CD14-positive monocyte (primary cell): ENCODE results near the gene KRTAP9-9. TPM values are rescaled to one million over a fixed set of nuclear protein-coding genes. Genes with fewer than 3 reads are reported as not detected.

ENCODE experiments used
- DNase-seq, 3 donors: peaks; one replicate each; pipeline ENCODE4 v3.0.0-alpha.2; 2011 to 2022
- H2AFZ ChIP-seq: 2 replicates; pipeline ENCODE4 v1.6.0; 2012; ENCODE audit warnings: mild to moderate bottlenecking, low read depth, low read length, inconsistent platforms; ENCODE audit not compliant: insufficient read depth, poor library complexity, severe bottlenecking
- H3K27ac ChIP-seq, 2 donors: 1 replicate in 1 of 2; 2 replicates in 1 of 2; pipeline ENCODE4 v1.5.1; 2012 to 2013; ENCODE audit warnings: low read length in 2 of 2, control low read depth in 1 of 2, inconsistent platforms in 1 of 2, low read depth in 1 of 2, mild to moderate bottlenecking in 1 of 2
- H3K27me3 ChIP-seq, 2 donors: one replicate each; pipeline versions ENCODE4 v1.6.0 to v1.6.1; 2011 to 2013; ENCODE audit warnings: low read length in 2 of 2; ENCODE audit not compliant: control insufficient read depth in 2 of 2, insufficient read depth in 2 of 2
- H3K36me3 ChIP-seq, 2 donors: replicated peaks in 1 of 2; 1 replicate in 1 of 2; 2 replicates in 1 of 2; pipeline versions ENCODE4 v1.5.1 to v1.6.1; 2012 to 2013; ENCODE audit warnings: low read length in 2 of 2, control low read depth in 1 of 2, inconsistent platforms in 1 of 2, mild to moderate bottlenecking in 1 of 2; ENCODE audit not compliant: insufficient read depth in 2 of 2, control insufficient read depth in 1 of 2
- H3K4me1 ChIP-seq, 2 donors: 1 replicate in 1 of 2; 2 replicates in 1 of 2; pipeline versions ENCODE4 v1.5.1 to v1.6.1; 2012 to 2013; ENCODE audit warnings: low read length in 2 of 2, control low read depth in 1 of 2, inconsistent platforms in 1 of 2, mild to moderate bottlenecking in 1 of 2, moderate library complexity in 1 of 2; ENCODE audit not compliant: insufficient read depth in 2 of 2, control insufficient read depth in 1 of 2
- H3K4me2 ChIP-seq: replicated peaks from 2 replicates; pipeline ENCODE3; 2012; ENCODE audit warnings: low read length, moderate library complexity, mild to moderate bottlenecking; ENCODE audit not compliant: poor library complexity, severe bottlenecking; ENCODE audit errors: extremely low read depth
- H3K4me3 ChIP-seq, 3 experiments: fragments of 200-600 bp in 1 of 3; sonication (generic) in 1 of 3; replicated peaks in 1 of 3; 1 replicate in 2 of 3; 2 replicates in 1 of 3; pipeline ENCODE4 v1.5.1; 2011 to 2013; ENCODE audit warnings: low read length in 3 of 3, mild to moderate bottlenecking in 3 of 3, control low read depth in 2 of 3, low read depth in 2 of 3, inconsistent platforms in 1 of 3, moderate library complexity in 1 of 3
- H3K79me2 ChIP-seq: 2 replicates; pipeline ENCODE4 v1.6.0; 2012; ENCODE audit warnings: mild to moderate bottlenecking, control low read depth, inconsistent platforms, low read length, moderate library complexity; ENCODE audit not compliant: insufficient read depth
- H3K9ac ChIP-seq: 2 replicates; pipeline ENCODE4 v1.6.0; 2017; ENCODE audit warnings: low read length, mild to moderate bottlenecking; ENCODE audit not compliant: insufficient read depth, poor library complexity, severe bottlenecking
- H3K9me3 ChIP-seq, 2 donors: replicated peaks in 1 of 2; 1 replicate in 1 of 2; 2 replicates in 1 of 2; pipeline versions ENCODE4 v1.5.1 to v1.6.1; 2012 to 2013; ENCODE audit warnings: low read length in 2 of 2, control low read depth in 1 of 2; ENCODE audit not compliant: control insufficient read depth in 1 of 2, insufficient read depth in 1 of 2
- H4K20me1 ChIP-seq: 2 replicates; pipeline ENCODE4 v1.6.0; 2012; ENCODE audit warnings: mild to moderate bottlenecking, low read length, control low read depth, moderate library complexity; ENCODE audit not compliant: insufficient read depth
- H3K27ac Mint-ChIP-seq, 7 donors: one replicate each; pipeline ENCODE4 v1.8.0; 2020; ENCODE audit warnings: mild to moderate bottlenecking in 7 of 7, mixed read lengths in 7 of 7, moderate library complexity in 6 of 7, inconsistent platforms in 2 of 7
- H3K27me3 Mint-ChIP-seq, 3 donors: one replicate each; pipeline ENCODE4 v1.8.0; 2021 to 2022; ENCODE audit warnings: low read depth in 3 of 3, mild to moderate bottlenecking in 3 of 3, mixed read lengths in 3 of 3, moderate library complexity in 3 of 3, inconsistent platforms in 1 of 3
- H3K36me3 Mint-ChIP-seq, 2 donors: one replicate each; pipeline ENCODE4 v1.8.0; 2020; ENCODE audit warnings: mixed read lengths in 2 of 2, inconsistent platforms in 1 of 2, mild to moderate bottlenecking in 1 of 2
- H3K4me1 Mint-ChIP-seq: one replicate; pipeline ENCODE4 v1.8.0; 2020; ENCODE audit warnings: mild to moderate bottlenecking, mixed read lengths
- H3K4me3 Mint-ChIP-seq, 2 donors: one replicate each; pipeline ENCODE4 v1.8.0; 2020; ENCODE audit warnings: mild to moderate bottlenecking in 2 of 2, mixed read lengths in 2 of 2, moderate library complexity in 1 of 2
- H3K9me3 Mint-ChIP-seq, 7 donors: one replicate each; pipeline ENCODE4 v1.8.0; 2020 to 2022; ENCODE audit warnings: mixed read lengths in 7 of 7, mild to moderate bottlenecking in 6 of 7, moderate library complexity in 6 of 7, inconsistent platforms in 2 of 7
- WGBS: methylation state at CpG from one replicate; pipeline ENCODE4 v1.1.5; 2013; ENCODE audit warnings: missing lambda C conversion rate; ENCODE audit not compliant: insufficient coverage; 5-methylcytosine and 5-hydroxymethylcytosine counted together
- intact Hi-C, 2 donors: fragments of 100-400 bp; cut with micrococcal nuclease; formaldehyde crosslinking; loops; one replicate each; pipeline versions ENCODE4 v1.15.0 to v1.15.1; 2023
- polyA plus RNA-seq, 3 donors: library from polyadenylated mRNA; depleted of rRNA in 1 of 3; unstranded in 2 of 3; stranded (reverse) in 1 of 3; fragments of 300-500 nt in 2 of 3; fragments of >200 nt in 1 of 3; fragmentation: Illumina TruSeq in 2 of 3; gene quantifications; 1 replicate in 2 of 3; 2 replicates in 1 of 3; pipeline ENCODE4 v1.2.3, GENCODE V29; 2012 to 2021
- TF ChIP-seq, protein P1 (sequence below): fragments of 200-600 bp; IDR thresholded peaks from one replicate; pipeline ENCODE4 v1.8.0; 2022; ENCODE audit warnings: antibody characterized with exemption, mild to moderate bottlenecking

The KRTAP9-9 gene
- polyA plus RNA-seq, 3 donors: not detected

DNA sequence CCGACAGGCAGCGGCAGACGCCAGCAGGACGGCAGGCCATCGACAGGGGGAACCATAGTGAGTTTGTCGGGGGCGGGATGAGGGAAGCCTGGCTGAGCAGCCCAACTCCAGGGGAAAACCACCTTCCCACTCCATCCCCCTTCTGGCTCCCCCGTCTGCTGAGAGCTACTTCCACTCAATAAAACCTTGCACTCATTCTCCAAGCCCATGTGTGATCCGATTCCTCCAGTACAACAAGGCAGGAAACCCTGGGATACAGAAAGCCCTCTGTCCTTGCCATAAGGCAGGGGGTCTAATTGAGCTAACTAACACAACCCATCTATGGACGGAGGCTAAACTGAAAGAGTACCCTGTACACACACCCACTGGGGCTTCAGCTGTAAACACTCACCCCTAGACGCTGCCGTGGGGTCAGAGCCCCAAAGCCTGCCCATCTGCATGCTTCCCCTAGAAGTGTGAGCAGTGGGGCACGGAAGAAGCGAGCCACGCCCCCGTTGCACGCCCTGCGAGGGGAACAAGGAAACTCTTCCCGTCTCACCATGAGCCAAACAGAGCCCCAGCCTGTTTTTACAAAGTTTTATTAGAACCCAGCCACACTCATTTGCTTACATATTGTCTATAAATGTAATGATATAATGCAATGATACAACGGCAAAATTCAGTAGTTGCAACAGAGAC lies 43.4 kb downstream of the KRTAP9-9 start:
- WGBS: 93% methylated on average over 10 of the region's 20 CpGs

GRCh38 chr17:41301204-41301790 lies 46.1 kb downstream of the KRTAP9-9 start:
- Histone ChIP-seq H3K4me2 (no peak overlapping the region), H3K27me3 (no peaks in the 10 kb centered on the region), H2AFZ (no peak overlapping the region), H3K9me3 (peaks cover 0 to 2% of the 10 kb centered on the region in 2 donors), H3K27ac (no peak overlapping the region), H4K20me1 (no peaks in the 10 kb centered on the region), H3K4me1 (peaks cover 17 to 18% of the 10 kb centered on the region in 2 donors), H3K79me2 (no peaks in the 10 kb centered on the region), H3K4me3 (no peak overlapping the region), H3K9ac (no peak overlapping the region), H3K36me3 (no peaks in the 10 kb centered on the region)
- Mint-ChIP-seq H3K36me3 (no peaks in the 10 kb centered on the region), H3K27ac (no peak overlapping the region), H3K4me1 (peaks cover 20% of the 10 kb centered on the region), H3K27me3 (peaks cover 0 to 10% (median 4%) of the 10 kb centered on the region in 3 donors), H3K9me3 (peaks cover 0 to 12% (median 3%) of the 10 kb centered on the region in 7 donors), H3K4me3 (no peak overlapping the region)
- DNase-seq: no peak
- WGBS: 55% methylated on average over 4 of the region's 5 CpGs
- TF ChIP-seq, protein P1, sequence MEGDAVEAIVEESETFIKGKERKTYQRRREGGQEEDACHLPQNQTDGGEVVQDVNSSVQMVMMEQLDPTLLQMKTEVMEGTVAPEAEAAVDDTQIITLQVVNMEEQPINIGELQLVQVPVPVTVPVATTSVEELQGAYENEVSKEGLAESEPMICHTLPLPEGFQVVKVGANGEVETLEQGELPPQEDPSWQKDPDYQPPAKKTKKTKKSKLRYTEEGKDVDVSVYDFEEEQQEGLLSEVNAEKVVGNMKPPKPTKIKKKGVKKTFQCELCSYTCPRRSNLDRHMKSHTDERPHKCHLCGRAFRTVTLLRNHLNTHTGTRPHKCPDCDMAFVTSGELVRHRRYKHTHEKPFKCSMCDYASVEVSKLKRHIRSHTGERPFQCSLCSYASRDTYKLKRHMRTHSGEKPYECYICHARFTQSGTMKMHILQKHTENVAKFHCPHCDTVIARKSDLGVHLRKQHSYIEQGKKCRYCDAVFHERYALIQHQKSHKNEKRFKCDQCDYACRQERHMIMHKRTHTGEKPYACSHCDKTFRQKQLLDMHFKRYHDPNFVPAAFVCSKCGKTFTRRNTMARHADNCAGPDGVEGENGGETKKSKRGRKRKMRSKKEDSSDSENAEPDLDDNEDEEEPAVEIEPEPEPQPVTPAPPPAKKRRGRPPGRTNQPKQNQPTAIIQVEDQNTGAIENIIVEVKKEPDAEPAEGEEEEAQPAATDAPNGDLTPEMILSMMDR: no peak
- intact Hi-C loops: no loop called here

More for the DNA sequence above, 43.4 kb downstream of the KRTAP9-9 start:
- H3K4me1 ChIP-seq: peaks cover 14 to 15% of the 10 kb centered on the region in 2 donors
- DNase-seq: no peak
- Mint-ChIP-seq H3K4me3 (no peak overlapping the region), H3K4me1 (peaks cover 17% of the 10 kb centered on the region), H3K9me3 (peaks cover 0 to 12% (median 3%) of the 10 kb centered on the region in 7 donors), H3K36me3 (no peaks in the 10 kb centered on the region), H3K27ac (peak overlapping the region in 1 of 7 donors; percentile 50), H3K27me3 (peaks cover 1 to 12% (median 3%) of the 10 kb centered on the region in 3 donors)
- H3K9ac ChIP-seq: no peak overlapping the region
- H3K36me3 ChIP-seq: no peaks in the 10 kb centered on the region
- peaks cover 0 to 2% of the 10 kb centered on the region in 2 donors for H3K9me3 ChIP-seq
- no peak overlapping the region for H3K4me2 ChIP-seq
- no peaks in the 10 kb centered on the region for H3K27me3 ChIP-seq
- TF ChIP-seq, protein P1: no peak
- H4K20me1 ChIP-seq: no peaks in the 10 kb centered on the region
- H2AFZ ChIP-seq: no peak overlapping the region
- no peak overlapping the region for H3K4me3 ChIP-seq
- intact Hi-C loops: no loop called here
- no peaks in the 10 kb centered on the region for H3K79me2 ChIP-seq
- H3K27ac ChIP-seq: no peak overlapping the region
